Activated naive CD4-positive, alpha-beta T cell treated with anti-CD3 and anti-CD28 coated beads for 36 hours (primary cell): Measurements from ENCODE around the gene CERS1. TPM values are rescaled to one million over a fixed set of nuclear protein-coding genes. Genes with fewer than 3 reads are reported as not detected.

ENCODE experiments used
- CTCF ChIA-PET: fragments of 350-600 bp; sonication (Branson Sonifier 250); formaldehyde crosslinking; loops from one replicate; lab custom pipeline; 2021; ENCODE audit warnings: antibody characterized with exemption; lab: Charles Lee
- DNase-seq: peaks from one replicate; pipeline ENCODE4 v3.0.0-alpha.2; 2020
- H3K27ac Mint-ChIP-seq: one replicate; pipeline ENCODE4 v1.8.0; 2021; ENCODE audit warnings: mild to moderate bottlenecking, mixed read lengths
- H3K27me3 Mint-ChIP-seq: one replicate; pipeline ENCODE4 v1.8.0; 2021; ENCODE audit warnings: low read depth, mixed read lengths
- H3K36me3 Mint-ChIP-seq: one replicate; pipeline ENCODE4 v1.8.0; 2021; ENCODE audit warnings: low read depth, mixed read lengths
- H3K4me1 Mint-ChIP-seq: one replicate; pipeline ENCODE4 v1.8.0; 2021; ENCODE audit warnings: low read depth, mixed read lengths
- H3K4me3 Mint-ChIP-seq: one replicate; pipeline ENCODE4 v1.8.0; 2021; ENCODE audit warnings: mild to moderate bottlenecking, moderate library complexity, mixed read lengths
- H3K9me3 Mint-ChIP-seq: one replicate; pipeline ENCODE4 v1.8.0; 2021; ENCODE audit warnings: mixed read lengths
- intact Hi-C: fragments of 100-400 bp; cut with micrococcal nuclease; formaldehyde crosslinking; loops from one replicate; pipeline ENCODE4 v1.15.1; 2023
- total RNA-seq, 2 experiments: library from RNA; stranded (reverse); gene quantifications; one replicate each; pipeline ENCODE4 v1.2.3, GENCODE V29; 2021

CERS1 gene
- total RNA-seq, 2 experiments from 2014 or later, result not detected

DNA sequence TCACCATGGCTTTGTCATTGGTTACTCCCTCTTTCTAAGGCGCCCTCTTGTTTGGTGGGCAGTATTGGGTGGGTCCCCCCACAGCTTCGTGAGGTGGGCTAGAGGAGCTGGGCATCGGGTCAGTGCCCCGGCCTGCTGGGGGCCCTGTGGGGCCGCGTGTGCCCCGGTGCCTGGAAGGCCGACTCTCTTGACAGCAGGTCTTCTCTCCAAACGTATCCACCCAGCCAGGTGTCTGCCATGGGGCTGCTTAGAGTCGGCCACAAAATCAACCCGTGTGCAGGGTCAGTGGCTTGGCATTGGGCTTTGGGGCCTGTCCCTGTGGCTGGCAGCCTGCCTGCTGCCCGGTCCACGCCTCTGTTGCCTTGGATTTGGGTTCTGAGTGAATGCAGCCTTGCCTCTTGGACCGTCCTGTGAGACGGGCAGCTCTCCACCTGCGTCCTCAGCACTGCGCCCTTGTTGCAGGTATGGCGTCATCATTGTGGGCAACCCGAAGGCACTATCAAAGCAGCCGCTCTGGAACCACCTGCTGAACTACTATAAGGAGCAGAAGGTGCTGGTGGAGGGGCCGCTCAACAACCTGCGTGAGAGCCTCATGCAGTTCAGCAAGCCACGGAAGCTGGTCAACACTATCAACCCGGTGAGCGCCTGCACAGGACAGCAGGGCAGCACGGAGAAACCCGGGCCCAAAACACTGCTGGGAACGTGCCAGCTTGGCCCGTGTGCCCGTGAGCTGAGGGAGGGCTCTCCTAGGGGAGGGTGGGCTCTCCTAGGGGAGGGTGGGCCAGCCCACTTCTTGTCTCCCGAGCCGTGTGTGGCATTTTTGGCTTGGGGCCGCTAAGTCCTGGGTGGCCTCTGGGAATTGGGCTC, 32.7 kb downstream of the CERS1 start:
- Mint-ChIP-seq H3K27me3 (no peaks in the 10 kb centered on the region), H3K4me1 (no peaks in the 10 kb centered on the region), H3K27ac (no peak overlapping the region), H3K36me3 (peaks cover 45% of the 10 kb centered on the region), H3K9me3 (no peaks in the 10 kb centered on the region), H3K4me3 (no peak overlapping the region)
- no peak for DNase-seq
- intact Hi-C loops, result no loop called here
- CTCF ChIA-PET, result no interaction called here

DNA sequence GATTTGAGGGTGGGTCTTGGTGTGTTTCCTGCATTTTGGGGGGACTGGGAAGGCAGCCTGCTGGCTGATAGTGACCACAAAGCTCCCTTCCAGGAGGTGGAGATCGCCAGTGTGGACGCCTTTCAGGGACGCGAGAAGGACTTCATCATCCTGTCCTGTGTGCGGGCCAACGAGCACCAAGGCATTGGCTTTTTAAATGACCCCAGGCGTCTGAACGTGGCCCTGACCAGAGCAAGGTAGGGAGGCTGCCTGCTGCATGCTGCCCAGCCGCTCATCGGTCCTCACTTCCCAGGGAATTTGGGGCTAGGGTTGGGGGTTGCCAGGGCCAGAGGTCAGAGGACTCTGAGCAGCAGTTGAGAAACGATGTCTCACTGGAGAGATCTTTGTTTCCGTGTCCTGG, 34.0 kb downstream of the CERS1 start:
- no peaks in the 10 kb centered on the region for H3K27me3 Mint-ChIP-seq
- H3K36me3 Mint-ChIP-seq, result peaks cover 42% of the 10 kb centered on the region
- DNase-seq, result no peak
- no peaks in the 10 kb centered on the region for H3K9me3 Mint-ChIP-seq
- CTCF ChIA-PET, result interaction anchor here (1.6 kb wide), 1 partner anchor 15 kb away, joined by 7 read pairs; no protein-coding TSS in a partner anchor
- H3K27ac Mint-ChIP-seq, result no peak overlapping the region
- intact Hi-C loops, result no loop called here
- no peaks in the 10 kb centered on the region for H3K4me1 Mint-ChIP-seq
- no peak overlapping the region for H3K4me3 Mint-ChIP-seq

DNA sequence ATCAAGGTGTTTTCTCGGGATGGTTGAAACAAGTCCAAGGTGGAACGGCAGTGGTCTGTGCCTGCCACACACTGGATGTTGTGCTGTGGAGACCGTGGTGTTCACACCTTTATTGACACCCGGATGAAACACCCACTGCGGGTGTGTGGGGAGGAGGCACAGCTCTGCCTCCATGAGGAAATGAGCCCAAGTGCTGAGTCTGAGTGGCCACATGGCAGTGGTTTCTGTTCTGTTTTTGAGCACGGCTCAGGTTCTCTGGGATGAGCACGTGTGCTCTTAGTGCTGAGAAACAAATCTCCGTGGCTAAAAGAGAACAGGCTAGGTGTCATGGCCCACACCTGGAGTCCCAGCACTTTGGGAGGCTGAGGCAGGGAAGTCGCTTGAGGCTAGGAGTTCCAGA, 34.7 kb downstream of the CERS1 start:
- no peaks in the 10 kb centered on the region for H3K4me1 Mint-ChIP-seq
- no peak overlapping the region for H3K4me3 Mint-ChIP-seq
- intact Hi-C loops, result no loop called here
- no peaks in the 10 kb centered on the region for H3K27me3 Mint-ChIP-seq
- DNase-seq, result no peak
- CTCF ChIA-PET, result interaction anchor here (0.7 to 1.6 kb wide), 3 partner anchors 14 to 390 kb away, joined by 3 to 7 read pairs (median 6); no protein-coding TSS in a partner anchor
- no peaks in the 10 kb centered on the region for H3K9me3 Mint-ChIP-seq
- H3K36me3 Mint-ChIP-seq, result peaks cover 40% of the 10 kb centered on the region
- no peak overlapping the region for H3K27ac Mint-ChIP-seq

DNA sequence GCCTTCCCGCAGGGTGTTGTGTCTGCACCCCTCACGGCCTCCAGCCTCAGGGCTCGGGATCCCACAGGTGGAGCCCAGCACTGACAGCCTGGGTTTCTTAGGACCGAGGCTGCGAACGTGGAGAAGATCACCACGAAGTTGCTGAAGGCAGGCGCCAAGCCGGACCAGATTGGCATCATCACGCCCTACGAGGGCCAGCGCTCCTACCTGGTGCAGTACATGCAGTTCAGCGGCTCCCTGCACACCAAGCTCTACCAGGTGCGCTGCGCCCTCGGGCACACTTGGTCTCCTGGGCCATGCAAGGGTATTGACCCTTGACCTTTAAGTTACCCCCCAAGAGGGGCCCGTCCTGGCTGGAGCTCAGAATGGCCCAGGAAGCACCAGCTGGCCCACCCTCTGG, 35.2 kb downstream of the CERS1 start:
- H3K4me3 Mint-ChIP-seq, result no peak overlapping the region
- CTCF ChIA-PET, result interaction anchor here (0.7 to 1.6 kb wide), 3 partner anchors 14 to 390 kb away, joined by 3 to 7 read pairs (median 6); no protein-coding TSS in a partner anchor
- peaks cover 39% of the 10 kb centered on the region for H3K36me3 Mint-ChIP-seq
- H3K9me3 Mint-ChIP-seq, result no peaks in the 10 kb centered on the region
- intact Hi-C loops, result no loop called here
- H3K4me1 Mint-ChIP-seq, result no peaks in the 10 kb centered on the region
- DNase-seq, result no peak
- no peak overlapping the region for H3K27ac Mint-ChIP-seq
- no peaks in the 10 kb centered on the region for H3K27me3 Mint-ChIP-seq

DNA sequence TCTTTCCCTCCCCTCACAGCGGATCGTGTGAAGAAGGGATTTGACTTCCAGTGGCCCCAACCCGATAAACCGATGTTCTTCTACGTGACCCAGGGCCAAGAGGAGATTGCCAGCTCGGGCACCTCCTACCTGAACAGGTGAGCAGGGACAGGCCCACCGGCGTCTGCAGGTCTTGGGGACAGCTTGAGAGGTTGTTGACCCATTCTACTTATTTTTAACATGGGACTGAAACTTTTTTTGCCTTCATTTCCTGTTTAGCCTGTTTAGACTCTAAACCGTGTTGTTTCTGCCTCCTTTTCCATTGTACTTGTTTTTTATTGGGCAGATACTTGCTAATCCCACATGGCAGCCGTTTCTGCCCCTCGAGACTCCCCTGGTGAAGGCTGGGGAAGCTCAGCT, 35.7 kb downstream of the CERS1 start:
- H3K27me3 Mint-ChIP-seq, result no peaks in the 10 kb centered on the region
- H3K4me3 Mint-ChIP-seq, result no peak overlapping the region
- H3K27ac Mint-ChIP-seq, result no peak overlapping the region
- CTCF ChIA-PET, result interaction anchor here (0.9 to 1.6 kb wide), 2 partner anchors 13 to 389 kb away, joined by 3 to 7 read pairs; no protein-coding TSS in a partner anchor
- DNase-seq, result no peak
- intact Hi-C loops, result no loop called here
- H3K9me3 Mint-ChIP-seq, result no peaks in the 10 kb centered on the region
- H3K4me1 Mint-ChIP-seq, result no peaks in the 10 kb centered on the region
- H3K36me3 Mint-ChIP-seq, result peaks cover 39% of the 10 kb centered on the region

- H3K36me3 Mint-ChIP-seq, result peaks cover 35% of the 10 kb centered on the region
- intact Hi-C loops, result no loop called here
- no peaks in the 10 kb centered on the region for H3K27me3 Mint-ChIP-seq
- no peaks in the 10 kb centered on the region for H3K9me3 Mint-ChIP-seq
- DNase-seq, result no peak
- H3K4me1 Mint-ChIP-seq, result no peaks in the 10 kb centered on the region
- no peak overlapping the region for H3K4me3 Mint-ChIP-seq
- no peak overlapping the region for H3K27ac Mint-ChIP-seq
- CTCF ChIA-PET, result no interaction called here
Measured at GRCh38 chr19:18859676-18860301, 36.2 kb downstream of the CERS1 start.

GRCh38 chr19:18858906-18859646, 36.9 kb downstream of the CERS1 start:
- intact Hi-C loops, result no loop called here
- Mint-ChIP-seq H3K4me3 (no peak overlapping the region), H3K9me3 (no peaks in the 10 kb centered on the region), H3K27me3 (no peaks in the 10 kb centered on the region), H3K27ac (no peak overlapping the region), H3K36me3 (peaks cover 34% of the 10 kb centered on the region), H3K4me1 (no peaks in the 10 kb centered on the region)
- CTCF ChIA-PET, result interaction anchor here (0.7 to 1.7 kb wide), 2 partner anchors 12 to 17 kb away, joined by 3 to 5 read pairs; no protein-coding TSS in a partner anchor
- no peak for DNase-seq

- CTCF ChIA-PET, result interaction anchor here (1.2 kb wide), 1 partner anchor 13 kb away, joined by 3 read pairs; no protein-coding TSS in a partner anchor
- Mint-ChIP-seq H3K27me3 (no peaks in the 10 kb centered on the region), H3K4me3 (no peak overlapping the region), H3K9me3 (no peaks in the 10 kb centered on the region), H3K27ac (no peak overlapping the region), H3K4me1 (no peaks in the 10 kb centered on the region), H3K36me3 (peaks cover 34% of the 10 kb centered on the region)
- intact Hi-C loops, result no loop called here
- DNase-seq, result no peak
Measured at GRCh38 chr19:18857223-18857622, 38.7 kb downstream of the CERS1 start.

GRCh38 chr19:18856385-18857126, 39.4 kb downstream of the CERS1 start:
- no peak for DNase-seq
- CTCF ChIA-PET, result interaction anchor here (0.6 to 2.2 kb wide), 4 partner anchors 9 to 333 kb away, joined by 3 to 12 read pairs (median 4); no protein-coding TSS in a partner anchor
- Mint-ChIP-seq H3K4me3 (no peak overlapping the region), H3K4me1 (no peaks in the 10 kb centered on the region), H3K27ac (no peak overlapping the region), H3K36me3 (peaks cover 28% of the 10 kb centered on the region), H3K9me3 (no peaks in the 10 kb centered on the region), H3K27me3 (no peaks in the 10 kb centered on the region)
- intact Hi-C loops, result no loop called here

- Mint-ChIP-seq H3K36me3 (peaks cover 25% of the 10 kb centered on the region), H3K9me3 (no peaks in the 10 kb centered on the region), H3K4me1 (no peaks in the 10 kb centered on the region), H3K27ac (no peak overlapping the region), H3K4me3 (no peak overlapping the region), H3K27me3 (no peaks in the 10 kb centered on the region)
- CTCF ChIA-PET, result interaction anchor here (0.6 to 2.2 kb wide), 4 partner anchors 9 to 332 kb away, joined by 3 to 12 read pairs (median 4); no protein-coding TSS in a partner anchor
- intact Hi-C loops, result no loop called here
- no peak for DNase-seq
Measured at GRCh38 chr19:18855647-18856384, 40.1 kb downstream of the CERS1 start.

DNA sequence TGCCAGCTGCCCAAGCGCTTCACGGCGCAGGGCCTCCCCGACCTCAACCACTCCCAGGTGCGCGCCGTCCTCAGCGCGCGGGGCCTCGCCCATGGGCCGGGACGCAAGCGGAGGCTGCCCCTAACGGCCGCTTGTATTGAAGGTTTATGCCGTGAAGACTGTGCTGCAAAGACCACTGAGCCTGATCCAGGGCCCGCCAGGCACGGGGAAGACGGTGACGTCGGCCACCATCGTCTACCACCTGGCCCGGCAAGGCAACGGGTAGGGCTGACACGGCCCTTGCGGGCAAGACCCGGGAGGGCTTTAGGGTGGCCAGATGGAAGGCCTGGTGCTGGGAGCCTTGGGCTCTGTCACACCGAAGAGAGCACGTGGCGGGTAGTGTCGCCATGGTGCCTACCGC, 41.0 kb downstream of the CERS1 start:
- H3K27me3 Mint-ChIP-seq, result no peaks in the 10 kb centered on the region
- intact Hi-C loops, result no loop called here

More for the DNA sequence above, 41.0 kb downstream of the CERS1 start:
- H3K27ac Mint-ChIP-seq, result no peak overlapping the region
- peaks cover 26% of the 10 kb centered on the region for H3K36me3 Mint-ChIP-seq
- no peaks in the 10 kb centered on the region for H3K9me3 Mint-ChIP-seq
- CTCF ChIA-PET, result interaction anchor here (2.2 kb wide), 1 partner anchor 8 kb away, joined by 12 read pairs; no protein-coding TSS in a partner anchor
- DNase-seq, result no peak
- H3K4me1 Mint-ChIP-seq, result no peaks in the 10 kb centered on the region
- no peak overlapping the region for H3K4me3 Mint-ChIP-seq
